HG02759 (cell line): ENCODE results near the gene CCNG2.
"Not testable (repeated sequence)": the region's sequence is repeated elsewhere in the genome, so short reads cannot be mapped to it uniquely, and the experiment has no call there.

ENCODE experiments used
- ATAC-seq: cut with Tn5 transposase; IDR thresholded peaks from one replicate; pipeline ENCODE4 v1.9.1; 2021; ENCODE audit warnings: mild to moderate bottlenecking, moderate library complexity; ENCODE audit not compliant: unreplicated experiment

Gene CCNG2

GRCh38 chr4:77156912-77157858, at the start of gene CCNG2:
Gene CCNG2, plus strand, starts transcription at chr4:77157207. Its CDS starts 1,326 bp downstream, at chr4:77158533.
- peak; percentile 31 for ATAC-seq

- no peak for ATAC-seq
Measured at GRCh38 chr4:77110730-77111129, 46.3 kb upstream of the CCNG2 start.

- ATAC-seq = no peak
Measured at GRCh38 chr4:77113069-77113468, 43.9 kb upstream of the CCNG2 start.

- ATAC-seq = no peak
Measured at GRCh38 chr4:77117721-77118120, 39.3 kb upstream of the CCNG2 start.

GRCh38 chr4:77120886-77121508, 36.0 kb upstream of the CCNG2 start:
- ATAC-seq = peak; percentile 69

GRCh38 chr4:77121736-77122240, 35.2 kb upstream of the CCNG2 start:
- no peak for ATAC-seq

- ATAC-seq = no peak
Measured at GRCh38 chr4:77122656-77123055, 34.4 kb upstream of the CCNG2 start.

- ATAC-seq = no peak
Measured at GRCh38 chr4:77123411-77123810, 33.6 kb upstream of the CCNG2 start.

GRCh38 chr4:77124576-77124975, 32.4 kb upstream of the CCNG2 start:
- no peak for ATAC-seq

GRCh38 chr4:77125961-77126360, 31.0 kb upstream of the CCNG2 start:
- no peak for ATAC-seq

GRCh38 chr4:77126809-77127208, 30.2 kb upstream of the CCNG2 start:
- ATAC-seq = peak; percentile 88

- peak; percentile 45 for ATAC-seq
Measured at GRCh38 chr4:77127215-77127614, 29.8 kb upstream of the CCNG2 start.

- ATAC-seq = no peak
Measured at GRCh38 chr4:77127837-77128621, 29.0 kb upstream of the CCNG2 start.

GRCh38 chr4:77132652-77133312, 24.2 kb upstream of the CCNG2 start:
- no peak for ATAC-seq

- not testable (repeated sequence) for ATAC-seq
Measured at GRCh38 chr4:77137448-77137847, 19.6 kb upstream of the CCNG2 start.

- ATAC-seq = no peak
Measured at GRCh38 chr4:77141964-77142645, 14.9 kb upstream of the CCNG2 start.

GRCh38 chr4:77142646-77143028, 14.4 kb upstream of the CCNG2 start:
- no peak for ATAC-seq

- ATAC-seq = no peak
Measured at GRCh38 chr4:77143091-77143490, 13.9 kb upstream of the CCNG2 start.

GRCh38 chr4:77145842-77146185, 11.2 kb upstream of the CCNG2 start:
- no peak for ATAC-seq
